H1 (cell line): ENCODE data around the gene NEK2. TPM values are rescaled to one million over a fixed set of nuclear protein-coding genes. Genes with fewer than 3 reads are reported as not detected.

Experiments used
- CTCF ChIA-PET: fragments of 300-600 bp; sonication (Branson Sonifier 250); formaldehyde crosslinking; loops from one replicate; lab custom pipeline; 2021; ENCODE audit not compliant: partially characterized antibody; lab: Charles Lee
- POLR2A ChIA-PET: fragments of 300-600 bp; sonication (Branson Sonifier 250); formaldehyde crosslinking; loops from one replicate; lab custom pipeline; 2021; ENCODE audit warnings: inconsistent platforms; ENCODE audit not compliant: partially characterized antibody; lab: Charles Lee
- DNase-seq, 2 experiments: peaks; one replicate each; pipeline versions ENCODE4 v3.0.0 to v3.0.0-alpha.2; 2010 to 2022; ENCODE audit warnings: low spot score in 2 of 2, low read depth in 1 of 2, mixed read lengths in 1 of 2
- FAIRE-seq: peaks from 2 replicates; lab custom pipeline; 2011; peaks lifted over from hg19 to GRCh38; lab: Jason Lieb, UNC
- H2AFZ ChIP-seq: 2 replicates; pipeline ENCODE4 v1.8.1; 2012; ENCODE audit warnings: low read length, inconsistent platforms
- H2AK5ac ChIP-seq: 2 replicates; pipeline ENCODE4 v1.6.1; 2013; ENCODE audit warnings: low read depth, low read length
- H2BK120ac ChIP-seq: replicated peaks from 2 replicates; pipeline ENCODE3; 2013; ENCODE audit warnings: low read depth, low read length, inconsistent platforms
- H2BK12ac ChIP-seq: 2 replicates; pipeline ENCODE4 v1.6.1; 2013; ENCODE audit warnings: low read depth, low read length
- H2BK15ac ChIP-seq: 2 replicates; pipeline ENCODE4 v1.6.1; 2013; ENCODE audit warnings: low read length
- H2BK20ac ChIP-seq: 2 replicates; pipeline ENCODE4 v1.6.1; 2013; ENCODE audit warnings: low read length
- H2BK5ac ChIP-seq: 2 replicates; pipeline ENCODE4 v1.6.1; 2013; ENCODE audit warnings: low read depth, low read length
- H3K14ac ChIP-seq: 2 replicates; pipeline ENCODE4 v1.6.1; 2013; ENCODE audit warnings: inconsistent platforms; ENCODE audit not compliant: insufficient read length
- H3K18ac ChIP-seq: 2 replicates; pipeline ENCODE4 v1.6.1; 2013; ENCODE audit warnings: low read length; ENCODE audit errors: extremely low read depth
- H3K23ac ChIP-seq: 2 replicates; pipeline ENCODE4 v1.6.1; 2013; ENCODE audit warnings: inconsistent platforms; ENCODE audit not compliant: insufficient read length
- H3K23me2 ChIP-seq: 2 replicates; pipeline ENCODE4 v1.6.1; 2013; ENCODE audit warnings: low read depth, low read length
- H3K27ac ChIP-seq: 2 replicates; pipeline ENCODE4 v1.6.1; 2011; ENCODE audit warnings: low read depth, low read length, inconsistent platforms
- H3K27me3 ChIP-seq, 4 experiments: replicated peaks in 1 of 4; 1 replicate in 1 of 4; 2 replicates in 3 of 4; pipeline versions ENCODE4 v1.6.1 to v1.8.1; 2011 to 2013; ENCODE audit warnings: low read length in 3 of 4, mild to moderate bottlenecking in 3 of 4, inconsistent platforms in 2 of 4, mixed read lengths in 2 of 4, moderate library complexity in 1 of 4; ENCODE audit not compliant: control insufficient read depth in 3 of 4, insufficient read depth in 3 of 4; ENCODE audit errors: extremely low read depth in 1 of 4
- H3K36me3 ChIP-seq, 4 experiments: 2 replicates each; pipeline versions ENCODE4 v1.6.1 to v1.8.1; 2011 to 2013; ENCODE audit warnings: mild to moderate bottlenecking in 4 of 4, low read length in 3 of 4, moderate library complexity in 2 of 4, control low read depth in 1 of 4, inconsistent platforms in 1 of 4; ENCODE audit not compliant: insufficient read depth in 4 of 4, control insufficient read depth in 2 of 4
- H3K4ac ChIP-seq: replicated peaks from 2 replicates; pipeline ENCODE3; 2013; ENCODE audit warnings: low read length, low read depth, mixed read lengths, inconsistent platforms; ENCODE audit not compliant: insufficient read length
- H3K4me1 ChIP-seq, 4 experiments: replicated peaks in 1 of 4; 1 replicate in 1 of 4; 2 replicates in 3 of 4; pipeline versions ENCODE4 v1.6.1 to v1.8.1; 2011 to 2013; ENCODE audit warnings: low read length in 3 of 4, inconsistent platforms in 2 of 4, mixed read lengths in 1 of 4; ENCODE audit not compliant: insufficient read depth in 4 of 4, control insufficient read depth in 3 of 4
- H3K4me2 ChIP-seq, 2 experiments: 2 replicates each; pipeline versions ENCODE4 v1.6.1 to v1.8.1; 2011 to 2013; ENCODE audit warnings: low read depth in 2 of 2, low read length in 2 of 2, control low read depth in 1 of 2, inconsistent platforms in 1 of 2, mild to moderate bottlenecking in 1 of 2; ENCODE audit not compliant: insufficient read depth in 1 of 2
- H3K4me3 ChIP-seq, 4 experiments: fragments of 200-600, 300-600 bp in 1 of 4; sonication (generic), shearing (Covaris generic), sonication (Bioruptor Twin) in 1 of 4; 2 replicates each; pipeline versions ENCODE4 v1.5.1 to v1.8.1; 2011 to 2016; ENCODE audit warnings: low read length in 4 of 4, low read depth in 3 of 4, control low read depth in 2 of 4, inconsistent platforms in 2 of 4, mild to moderate bottlenecking in 2 of 4, mixed read lengths in 1 of 4, moderate library complexity in 1 of 4; ENCODE audit not compliant: insufficient read depth in 2 of 4; ENCODE audit errors: extremely low read depth in 1 of 4
- H3K56ac ChIP-seq: replicated peaks from 2 replicates; pipeline ENCODE3; 2013; ENCODE audit warnings: low read depth, mild to moderate bottlenecking, mixed read lengths, low read length, inconsistent platforms; ENCODE audit not compliant: insufficient read length
- H3K79me1 ChIP-seq: 2 replicates; pipeline ENCODE4 v1.6.1; 2013; ENCODE audit warnings: low read depth, low read length, control low read depth
- H3K79me2 ChIP-seq, 2 experiments: 2 replicates each; pipeline versions ENCODE4 v1.6.1 to v1.8.1; 2012 to 2013; ENCODE audit warnings: low read length in 2 of 2, mild to moderate bottlenecking in 2 of 2, inconsistent platforms in 1 of 2; ENCODE audit not compliant: insufficient read depth in 2 of 2, control insufficient read depth in 1 of 2
- H3K9ac ChIP-seq, 4 experiments: replicated peaks in 1 of 4; 1 replicate in 1 of 4; 2 replicates in 3 of 4; pipeline versions ENCODE4 v1.6.1 to v1.8.1; 2011 to 2013; ENCODE audit warnings: low read depth in 3 of 4, low read length in 3 of 4, control low read depth in 2 of 4, mild to moderate bottlenecking in 2 of 4, moderate library complexity in 2 of 4, inconsistent platforms in 1 of 4; ENCODE audit errors: extremely low read depth in 1 of 4
- H3K9me3 ChIP-seq, 2 experiments: 2 replicates each; pipeline versions ENCODE4 v1.6.1 to v1.8.1; 2012 to 2013; ENCODE audit warnings: mild to moderate bottlenecking in 2 of 2, moderate library complexity in 2 of 2, control low read depth in 1 of 2, inconsistent platforms in 1 of 2, low read depth in 1 of 2, low read length in 1 of 2, mixed read lengths in 1 of 2; ENCODE audit not compliant: insufficient read depth in 2 of 2
- H4K20me1 ChIP-seq, 2 experiments: replicated peaks in 1 of 2; 2 replicates each; pipeline versions ENCODE3 to v1.8.1; 2011 to 2013; ENCODE audit warnings: inconsistent platforms in 2 of 2, low read length in 2 of 2, mild to moderate bottlenecking in 1 of 2; ENCODE audit not compliant: insufficient read depth in 2 of 2, control insufficient read depth in 1 of 2
- H4K5ac ChIP-seq: 2 replicates; pipeline ENCODE4 v1.6.1; 2013; ENCODE audit warnings: low read length, low read depth, mixed read lengths, inconsistent platforms; ENCODE audit not compliant: insufficient read length
- H4K8ac ChIP-seq: 2 replicates; pipeline ENCODE4 v1.8.0; 2013; ENCODE audit warnings: mild to moderate bottlenecking, moderate library complexity, low read length, inconsistent platforms; ENCODE audit not compliant: insufficient read depth; ENCODE audit errors: extremely low read depth
- H4K91ac ChIP-seq: replicated peaks from 2 replicates; pipeline ENCODE3; 2013; ENCODE audit warnings: low read length, mixed read lengths, inconsistent platforms; ENCODE audit not compliant: insufficient read length
- CHD1 ChIP-seq: IDR thresholded peaks from 2 replicates; pipeline ENCODE4 v1.6.1; 2012; ENCODE audit warnings: low read depth, low read length, improper control_type of control experiment
- EZH2 ChIP-seq: fragments of 200-600 bp; sonication (generic); IDR thresholded peaks from 2 replicates; pipeline ENCODE4 v1.7.1; 2012; ENCODE audit warnings: low read depth, mild to moderate bottlenecking, moderate library complexity, low read length, inconsistent platforms; ENCODE audit not compliant: severe bottlenecking
- NANOG ChIP-seq: IDR thresholded peaks from 2 replicates; pipeline ENCODE4 v1.6.1; 2011; ENCODE audit warnings: low read length, low read depth, mild to moderate bottlenecking, inconsistent platforms; ENCODE audit not compliant: insufficient read depth, poor library complexity, severe bottlenecking
- SUZ12 ChIP-seq: fragments of 200-600 bp; sonication (generic); IDR thresholded peaks from 2 replicates; pipeline ENCODE4 v1.6.1; 2012; ENCODE audit warnings: mild to moderate bottlenecking, inconsistent platforms, low read length, moderate library complexity, mixed read lengths
- WGBS, 2 experiments: shearing (Covaris generic) in 1 of 2; methylation state at CpG; one replicate each; pipeline versions ENCODE4 v1.1.6 to v1.1.7; 2013 to 2015; ENCODE audit warnings: low lambda C conversion rate in 2 of 2, mixed read lengths in 2 of 2, inconsistent platforms in 1 of 2, low coverage in 1 of 2, missing lambda C conversion rate in 1 of 2; ENCODE audit not compliant: insufficient replicate concordance in 2 of 2, insufficient coverage in 1 of 2, insufficient read length in 1 of 2; ENCODE audit errors: extremely low coverage in 1 of 2, missing lambda C conversion rate in 1 of 2; 5-methylcytosine and 5-hydroxymethylcytosine counted together
- polyA plus RNA-seq, 7 experiments: library from polyadenylated mRNA; depleted of rRNA in 3 of 7; stranded (reverse) in 5 of 7; unstranded in 2 of 7; fragments of >200 nt in 5 of 7; fragments of 200-250 nt in 2 of 7; gene quantifications; 1 replicate in 5 of 7; 2 replicates in 1 of 7; 4 replicates in 1 of 7; pipeline versions ENCODE4 v1.2.1 to v1.2.3, GENCODE V29; 2011 to 2013; ENCODE audit warnings: missing spikeins in 2 of 7, mixed read lengths in 2 of 7
- total RNA-seq: library from RNA; stranded (reverse); fragmentation: NEBNext Ultra II Directional; extraction: Animal tissue kit (Norgen Biotek cat#: 25700); gene quantifications from 2 replicates; pipeline ENCODE4 v1.2.1, GENCODE V29; 2021

The NEK2 gene
- total and polyA plus RNA-seq, 2 of the 8 experiments (the other 6 are each of a cell fraction or from before 2014, with no cell fraction given), result 8.4 to 22.9 TPM

- Histone ChIP-seq H2BK20ac (no peak overlapping the region), H2BK120ac (no peak overlapping the region), H3K18ac (no peak overlapping the region), H3K4me3 (no peak overlapping the region), H2BK12ac (no peak overlapping the region), H4K91ac (no peak overlapping the region), H3K4me2 (no peak overlapping the region), H2BK15ac (no peak overlapping the region), H3K56ac (no peak overlapping the region), H3K4me1 (no peaks in the 10 kb centered on the region; a peak in 1 of 7 replicates), H3K79me2 (no peaks in the 10 kb centered on the region), H3K9ac (no peak overlapping the region), H3K79me1 (no peaks in the 10 kb centered on the region), H3K9me3 (no peaks in the 10 kb centered on the region), H3K27ac (no peak overlapping the region), H3K23me2 (no peaks in the 10 kb centered on the region), H4K8ac (no peak overlapping the region), H4K5ac (no peak overlapping the region), H4K20me1 (no peaks in the 10 kb centered on the region), H3K4ac (no peak overlapping the region), H2BK5ac (no peak overlapping the region), H3K27me3 (no peaks in the 10 kb centered on the region), H3K14ac (no peak overlapping the region), H2AFZ (no peak overlapping the region), H2AK5ac (no peak overlapping the region), H3K36me3 (no peaks in the 10 kb centered on the region), H3K23ac (no peak overlapping the region)
- no peak for TF ChIP-seq NANOG
- TF ChIP-seq SUZ12, result no peak
- TF ChIP-seq EZH2, result no peak
- TF ChIP-seq CHD1, result no peak
- ChIA-PET POLR2A (no interaction called here), CTCF (interaction anchor here (1.2 to 1.5 kb wide), 3 partner anchors 12 to 165 kb away, joined by 3 to 6 read pairs (median 3); no protein-coding TSS in a partner anchor)
- WGBS, 2 experiments, result 94% methylated on average over 9 of the region's 9 CpGs; no CpG with 5 or more reads in 1 of the 2 experiments
- FAIRE-seq, result no peak
- no peak for DNase-seq
Observed at GRCh38 chr1:211635597-211636205, 39.7 kb downstream of the NEK2 start.
